Putamen (tissue), 1 donor: ENCODE measurements around the gene PLEKHA7.
"Not testable (repeated sequence)": the region's sequence is repeated elsewhere in the genome, so short reads cannot be mapped to it uniquely, and the experiment has no call there.

Source experiments
- DNase-seq: peaks from one replicate; pipeline ENCODE4 v3.0.0-alpha.2; 2016; ENCODE audit warnings: low spot score

Gene PLEKHA7

GRCh38 chr11:16977994-16978315 is 36.3 kb downstream of the PLEKHA7 start:
- no peak for DNase-seq

- no peak for DNase-seq
Measured at GRCh38 chr11:16977136-16977993, 36.8 kb downstream of the PLEKHA7 start.

- no peak for DNase-seq
Measured at GRCh38 chr11:16976379-16976778, 37.8 kb downstream of the PLEKHA7 start.

GRCh38 chr11:16975906-16976305 is 38.3 kb downstream of the PLEKHA7 start:
- DNase-seq, result no peak

GRCh38 chr11:16973338-16973964 is 40.8 kb downstream of the PLEKHA7 start:
- DNase-seq, result no peak

GRCh38 chr11:16969010-16969999 is 44.9 kb downstream of the PLEKHA7 start:
- peak; percentile 65 for DNase-seq

- DNase-seq, result no peak
Measured at GRCh38 chr11:16968196-16968595, 46.0 kb downstream of the PLEKHA7 start.

- no peak for DNase-seq
Measured at GRCh38 chr11:16966930-16967671, 47.1 kb downstream of the PLEKHA7 start.

- DNase-seq, result no peak
Measured at GRCh38 chr11:16964501-16964900, 49.7 kb downstream of the PLEKHA7 start.

- peak; percentile 77 for DNase-seq
Measured at GRCh38 chr11:16963316-16963876, 50.8 kb downstream of the PLEKHA7 start.

GRCh38 chr11:16962589-16962988 is 51.6 kb downstream of the PLEKHA7 start:
- DNase-seq, result not testable (repeated sequence)

GRCh38 chr11:16962146-16962545 is 52.1 kb downstream of the PLEKHA7 start:
- DNase-seq, result no peak

- DNase-seq, result no peak
Measured at GRCh38 chr11:16960250-16960649, 54.0 kb downstream of the PLEKHA7 start.

- no peak for DNase-seq
Measured at GRCh38 chr11:16959602-16960001, 54.6 kb downstream of the PLEKHA7 start.

GRCh38 chr11:16958833-16959232 is 55.4 kb downstream of the PLEKHA7 start:
- DNase-seq, result no peak

GRCh38 chr11:16956538-16957153 is 57.6 kb downstream of the PLEKHA7 start:
- no peak for DNase-seq

- no peak for DNase-seq
Measured at GRCh38 chr11:16953663-16954062, 60.6 kb downstream of the PLEKHA7 start.

GRCh38 chr11:16946477-16947282 is 67.5 kb downstream of the PLEKHA7 start:
- peak; percentile 33 for DNase-seq

- DNase-seq, result peak; percentile 79
Measured at GRCh38 chr11:16945671-16946469, 68.3 kb downstream of the PLEKHA7 start.
